PC-9 (cell line): Measurements from ENCODE around the gene ARL6IP5. TPM values are rescaled to one million over a fixed set of nuclear protein-coding genes. Genes with fewer than 3 reads are reported as not detected.

ENCODE experiments used
- BruUV-seq: library from RNA; stranded (reverse); fragments of 400-500 nt; replicated peaks from 2 replicates; lab custom pipeline; 2021; lab: Mats Ljungman, UMichigan
- CTCF ChIA-PET: fragments of 300-600 bp; sonication (Branson Sonifier 250); formaldehyde crosslinking; loops from one replicate; lab custom pipeline; 2022; ENCODE audit warnings: antibody characterized with exemption; lab: Charles Lee
- POLR2A ChIA-PET: fragments of 300-600 bp; sonication (Branson Sonifier 250); formaldehyde crosslinking; loops from one replicate; lab custom pipeline; 2022; ENCODE audit warnings: antibody characterized with exemption; ENCODE audit not compliant: unreplicated experiment; lab: Charles Lee
- DNase-seq, 2 experiments: peaks; one replicate each; pipeline versions ENCODE4 v3.0.0 to v3.0.0-alpha.2; 2015 to 2022; ENCODE audit warnings: mixed read lengths in 1 of 2
- H2AFZ ChIP-seq: fragments of 200-600 bp; sonication (generic); 2 replicates; pipeline ENCODE4 v1.8.1; 2017; ENCODE audit warnings: antibody characterized with exemption
- H3F3A ChIP-seq: fragments of 200-600 bp; sonication (generic); 2 replicates; pipeline ENCODE4 v1.8.1; 2017; ENCODE audit warnings: antibody characterized with exemption, mild to moderate bottlenecking, low read depth; ENCODE audit not compliant: insufficient read depth
- H3K27ac ChIP-seq: fragments of 200-600 bp; sonication (generic); 2 replicates; pipeline ENCODE4 v1.6.1; 2016; ENCODE audit warnings: mixed run types
- H3K27me3 ChIP-seq: fragments of 200-600 bp; sonication (generic); 2 replicates; pipeline ENCODE4 v1.6.1; 2016; ENCODE audit warnings: low read depth, mixed run types; ENCODE audit not compliant: insufficient read depth
- H3K36me3 ChIP-seq: fragments of 200-600 bp; sonication (generic); 2 replicates; pipeline ENCODE4 v1.6.1; 2016; ENCODE audit warnings: low read depth, mixed run types
- H3K4me1 ChIP-seq: fragments of 200-600 bp; sonication (generic); replicated peaks from 2 replicates; pipeline ENCODE4 v1.6.1; 2016; ENCODE audit warnings: mixed run types; ENCODE audit not compliant: insufficient read depth
- H3K4me2 ChIP-seq: fragments of 200-600 bp; sonication (generic); 2 replicates; pipeline ENCODE4 v1.6.1; 2017; ENCODE audit warnings: mixed run types
- H3K4me3 ChIP-seq: fragments of 200-600 bp; sonication (generic); 2 replicates; pipeline ENCODE4 v1.6.1; 2016; ENCODE audit warnings: mixed run types
- H3K79me2 ChIP-seq: fragments of 200-600 bp; sonication (generic); 2 replicates; pipeline ENCODE4 v1.6.1; 2017; ENCODE audit warnings: low read depth, mixed run types
- H3K9me2 ChIP-seq: fragments of 200-600 bp; sonication (generic); 2 replicates; pipeline ENCODE4 v1.8.1; 2017; ENCODE audit warnings: mild to moderate bottlenecking; ENCODE audit not compliant: insufficient read depth
- H3K9me3 ChIP-seq: fragments of 200-600 bp; sonication (generic); 2 replicates; pipeline ENCODE4 v1.8.1; 2016; ENCODE audit warnings: low read depth; ENCODE audit not compliant: insufficient read depth
- H4K20me1 ChIP-seq: fragments of 200-600 bp; sonication (generic); 2 replicates; pipeline ENCODE4 v1.8.1; 2017; ENCODE audit not compliant: insufficient read depth
- EZH2 ChIP-seq: fragments of 200-600 bp; sonication (generic); IDR thresholded peaks from 2 replicates; pipeline ENCODE4 v1.8.0; 2017; ENCODE audit warnings: antibody characterized with exemption, low read depth
- intact Hi-C: fragments of 100-400 bp; cut with micrococcal nuclease; formaldehyde crosslinking; loops from one replicate; pipeline ENCODE4 v1.10.0; 2022; ENCODE audit not compliant: unreplicated experiment
- total RNA-seq: library from RNA; stranded (reverse); gene quantifications from 2 replicates; pipeline ENCODE4 v1.2.3, GENCODE V29; 2021
- TF ChIP-seq, protein P1 (sequence below): fragments of 200-600 bp; sonication (generic); conservative IDR thresholded peaks from 2 replicates; pipeline ENCODE4 v1.6.1; 2017; ENCODE audit warnings: mixed run types, antibody characterized with exemption, mild to moderate bottlenecking, moderate library complexity

The ARL6IP5 gene
- total RNA-seq, 1 experiment from 2014 or later: 45.7 TPM

DNA sequence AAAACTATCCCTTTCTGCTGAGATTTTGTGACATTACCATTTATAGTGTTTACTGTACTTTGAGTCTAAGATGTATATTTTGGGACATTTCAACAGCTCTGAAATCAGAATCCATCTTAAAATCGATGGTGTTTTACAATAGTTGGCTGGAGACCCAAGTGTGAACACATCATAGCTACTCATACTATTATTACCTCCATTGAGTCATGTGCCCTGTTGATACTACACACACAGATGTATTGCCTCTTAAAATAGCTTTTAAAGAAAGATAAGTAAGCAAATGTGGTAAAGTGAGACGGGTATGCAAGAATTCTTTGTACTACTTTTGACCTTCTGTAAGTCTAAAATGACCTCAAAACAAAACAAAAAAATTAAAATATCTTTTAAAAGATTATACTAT is 31.0 kb downstream of the ARL6IP5 start:
- H3K27me3 ChIP-seq: no peaks in the 10 kb centered on the region
- H3K27ac ChIP-seq: peak overlapping the region; percentile 87
- POLR2A ChIA-PET: no interaction called here
- H3K36me3 ChIP-seq: no peaks in the 10 kb centered on the region
- no peaks in the 10 kb centered on the region for H3K79me2 ChIP-seq
- peaks cover 27% of the 10 kb centered on the region for H3F3A ChIP-seq
- H3K4me3 ChIP-seq: no peak overlapping the region
- intact Hi-C loops: loop anchor here (5.0 kb wide), 1 partner anchor 87 kb away; no protein-coding TSS in a partner anchor
- H3K9me2 ChIP-seq: no peaks in the 10 kb centered on the region
- H4K20me1 ChIP-seq: no peaks in the 10 kb centered on the region
- DNase-seq: no peak
- H2AFZ ChIP-seq: no peak overlapping the region
- TF ChIP-seq EZH2: no peak
- TF ChIP-seq, protein P1, sequence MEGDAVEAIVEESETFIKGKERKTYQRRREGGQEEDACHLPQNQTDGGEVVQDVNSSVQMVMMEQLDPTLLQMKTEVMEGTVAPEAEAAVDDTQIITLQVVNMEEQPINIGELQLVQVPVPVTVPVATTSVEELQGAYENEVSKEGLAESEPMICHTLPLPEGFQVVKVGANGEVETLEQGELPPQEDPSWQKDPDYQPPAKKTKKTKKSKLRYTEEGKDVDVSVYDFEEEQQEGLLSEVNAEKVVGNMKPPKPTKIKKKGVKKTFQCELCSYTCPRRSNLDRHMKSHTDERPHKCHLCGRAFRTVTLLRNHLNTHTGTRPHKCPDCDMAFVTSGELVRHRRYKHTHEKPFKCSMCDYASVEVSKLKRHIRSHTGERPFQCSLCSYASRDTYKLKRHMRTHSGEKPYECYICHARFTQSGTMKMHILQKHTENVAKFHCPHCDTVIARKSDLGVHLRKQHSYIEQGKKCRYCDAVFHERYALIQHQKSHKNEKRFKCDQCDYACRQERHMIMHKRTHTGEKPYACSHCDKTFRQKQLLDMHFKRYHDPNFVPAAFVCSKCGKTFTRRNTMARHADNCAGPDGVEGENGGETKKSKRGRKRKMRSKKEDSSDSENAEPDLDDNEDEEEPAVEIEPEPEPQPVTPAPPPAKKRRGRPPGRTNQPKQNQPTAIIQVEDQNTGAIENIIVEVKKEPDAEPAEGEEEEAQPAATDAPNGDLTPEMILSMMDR: no peak
- no TSS peak for BruUV-seq
- H3K4me1 ChIP-seq: peaks cover 31% of the 10 kb centered on the region
- H3K4me2 ChIP-seq: peak overlapping the region; percentile 82
- H3K9me3 ChIP-seq: no peaks in the 10 kb centered on the region
- CTCF ChIA-PET: no interaction called here

DNA sequence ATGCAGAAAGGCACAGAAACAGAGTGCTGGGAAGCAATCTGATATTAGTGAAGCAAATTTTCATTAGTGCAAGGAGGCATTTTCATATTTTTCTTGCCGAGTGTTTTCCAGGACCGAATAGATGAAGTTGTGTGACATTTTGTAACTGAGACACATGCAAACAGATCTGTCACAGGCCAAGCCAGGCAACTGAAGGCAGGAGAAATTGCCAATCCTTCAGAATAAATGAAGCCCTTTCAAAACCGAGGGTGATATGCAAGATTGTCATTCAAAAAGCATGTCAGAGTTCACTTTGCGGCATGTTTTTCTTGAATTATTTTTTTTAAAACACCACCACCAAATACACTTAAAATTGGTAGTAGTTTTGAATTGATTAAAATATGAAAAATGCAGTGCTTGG is 31.4 kb downstream of the ARL6IP5 start:
- H3F3A ChIP-seq: peaks cover 27% of the 10 kb centered on the region
- POLR2A ChIA-PET: no interaction called here
- no peaks in the 10 kb centered on the region for H3K9me2 ChIP-seq
- BruUV-seq: no TSS peak
- DNase-seq: no peak
- H3K36me3 ChIP-seq: no peaks in the 10 kb centered on the region
- no peaks in the 10 kb centered on the region for H4K20me1 ChIP-seq
- peak overlapping the region; percentile 82 for H3K4me2 ChIP-seq
- peak overlapping the region; percentile 87 for H3K27ac ChIP-seq
- CTCF ChIA-PET: interaction anchor here (1.1 kb wide), 1 partner anchor 12 kb away, joined by 3 read pairs; no protein-coding TSS in a partner anchor
- no peak for TF ChIP-seq EZH2
- TF ChIP-seq, protein P1: no peak
- H2AFZ ChIP-seq: no peak overlapping the region
- H3K9me3 ChIP-seq: no peaks in the 10 kb centered on the region
- H3K4me3 ChIP-seq: peak overlapping the region; percentile 32; the same call in 1 of the 2 replicates
- peaks cover 31% of the 10 kb centered on the region for H3K4me1 ChIP-seq
- no peaks in the 10 kb centered on the region for H3K27me3 ChIP-seq
- intact Hi-C loops: loop anchor here (5.0 kb wide), 1 partner anchor 86 kb away; no protein-coding TSS in a partner anchor
- H3K79me2 ChIP-seq: no peaks in the 10 kb centered on the region

DNA sequence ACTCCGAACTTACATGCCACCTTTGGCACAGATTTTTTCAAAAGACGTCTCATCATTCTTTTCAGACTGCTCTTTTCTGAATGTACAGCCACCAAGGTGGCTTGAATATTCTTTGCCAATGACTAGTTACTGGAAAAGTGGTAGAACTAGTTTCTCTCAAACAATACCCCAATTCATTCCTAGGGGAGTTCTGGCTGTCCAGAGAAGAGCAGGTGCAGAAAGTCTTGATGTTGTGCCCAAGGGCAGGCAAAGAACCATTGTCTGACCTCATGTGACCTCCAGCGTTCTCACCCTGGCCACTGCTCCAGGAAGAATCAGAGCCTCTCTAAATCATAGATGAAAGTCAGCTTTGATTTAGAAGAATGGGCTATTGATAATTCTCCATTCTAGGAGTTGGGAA is 32.2 kb downstream of the ARL6IP5 start:
- H3K4me3 ChIP-seq: peak overlapping the region; percentile 34; the same call in 1 of the 2 replicates
- H3F3A ChIP-seq: peaks cover 27% of the 10 kb centered on the region
- CTCF ChIA-PET: interaction anchor here (0.6 to 1.1 kb wide), 3 partner anchors 11 to 305 kb away, joined by 3 to 7 read pairs (median 3); no protein-coding TSS in a partner anchor
- TF ChIP-seq, protein P1: no peak
- H3K4me2 ChIP-seq: peak overlapping the region; percentile 82
- H3K27me3 ChIP-seq: no peaks in the 10 kb centered on the region
- H3K4me1 ChIP-seq: peaks cover 31% of the 10 kb centered on the region
- no TSS peak for BruUV-seq
- no peaks in the 10 kb centered on the region for H4K20me1 ChIP-seq
- H3K79me2 ChIP-seq: no peaks in the 10 kb centered on the region
- intact Hi-C loops: loop anchor here (1.0 to 5.0 kb wide), 3 partner anchors 33 to 85 kb away; partner anchors contain the start of genes ARL6IP5 and TMF1
- H3K9me3 ChIP-seq: no peaks in the 10 kb centered on the region
- peak overlapping the region; percentile 87 for H3K27ac ChIP-seq
- no peak overlapping the region for H2AFZ ChIP-seq
- DNase-seq: peak; percentile 61 to 93
- POLR2A ChIA-PET: interaction anchor here (0.6 to 0.7 kb wide), 2 partner anchors 27 to 29 kb away, joined by 3 to 4 read pairs; no protein-coding TSS in a partner anchor
- no peaks in the 10 kb centered on the region for H3K9me2 ChIP-seq
- no peaks in the 10 kb centered on the region for H3K36me3 ChIP-seq
